ENCODE measurements around the gene KCNK17.

- TF ChIP-seq SUZ12 (IDR thresholded peaks at IDR 0.05) (no peak), ARNT (IDR thresholded peaks at IDR 0.05) (no peak), FOXA1 (IDR thresholded peaks at IDR 0.05) (no peak)
Measured at GRCh38 chr6:39320363-39320984, 6.3 kb upstream of the KCNK17 start.
